Measurements from ENCODE around the gene LRRC32. TPM values are rescaled to one million over a fixed set of nuclear protein-coding genes. Genes with fewer than 3 reads are reported as not detected.

The LRRC32 gene
- total RNA-seq, 1 donor from 2014 or later, result 66.3 TPM

DNA sequence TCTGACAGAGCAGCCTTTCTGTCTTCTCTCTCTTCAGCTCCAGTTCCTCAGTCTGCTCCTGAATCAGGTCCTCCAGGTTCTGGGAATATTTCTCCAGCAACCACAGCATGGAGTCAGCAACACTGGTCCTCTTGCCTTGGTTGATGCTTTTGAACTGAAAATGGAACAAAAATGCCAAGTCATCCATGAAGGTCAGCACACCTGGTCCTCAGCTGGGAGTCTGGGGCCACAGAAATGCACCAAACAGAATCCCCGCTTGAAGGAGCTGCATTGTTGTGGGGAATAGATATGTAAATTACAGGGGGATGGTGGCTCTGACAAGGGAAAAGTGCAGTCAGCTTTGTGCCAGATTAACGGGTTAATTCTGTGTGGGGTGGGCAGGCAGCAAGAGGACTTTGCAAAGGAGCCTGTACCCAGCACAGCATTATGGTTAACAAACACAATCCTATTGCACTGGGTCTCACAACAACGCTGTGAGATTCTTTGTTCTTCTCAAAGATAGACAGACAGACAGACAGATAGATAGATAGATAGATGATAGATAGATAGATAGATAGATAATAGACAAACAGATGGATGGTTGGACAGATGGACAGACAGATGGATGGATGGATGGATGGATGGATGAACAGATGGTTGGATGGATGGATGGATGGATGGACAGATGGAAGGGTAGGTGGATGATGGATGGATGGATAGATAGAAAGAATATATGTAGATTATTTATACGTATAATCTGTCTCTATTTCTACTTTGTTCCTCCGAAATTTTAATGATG, 33.8 kb upstream of the LRRC32 start:
- Histone ChIP-seq H3K27ac (no peak overlapping the region), H3K27me3 (no peaks in the 10 kb centered on the region), H3K9me3 (no peaks in the 10 kb centered on the region), H3K4me3 (no peak overlapping the region), H3K36me3 (no peaks in the 10 kb centered on the region), H3K4me1 (peaks cover 19% of the 10 kb centered on the region)
- DNase-seq (ENCODE audit: extremely low spot score in 2 of 2), result no peak
- intact Hi-C loops (cut with DNase I), result no loop called here
- TF ChIP-seq POLR2A (IDR thresholded peaks at IDR 0.05), result no peak
- TF ChIP-seq, protein P1, sequence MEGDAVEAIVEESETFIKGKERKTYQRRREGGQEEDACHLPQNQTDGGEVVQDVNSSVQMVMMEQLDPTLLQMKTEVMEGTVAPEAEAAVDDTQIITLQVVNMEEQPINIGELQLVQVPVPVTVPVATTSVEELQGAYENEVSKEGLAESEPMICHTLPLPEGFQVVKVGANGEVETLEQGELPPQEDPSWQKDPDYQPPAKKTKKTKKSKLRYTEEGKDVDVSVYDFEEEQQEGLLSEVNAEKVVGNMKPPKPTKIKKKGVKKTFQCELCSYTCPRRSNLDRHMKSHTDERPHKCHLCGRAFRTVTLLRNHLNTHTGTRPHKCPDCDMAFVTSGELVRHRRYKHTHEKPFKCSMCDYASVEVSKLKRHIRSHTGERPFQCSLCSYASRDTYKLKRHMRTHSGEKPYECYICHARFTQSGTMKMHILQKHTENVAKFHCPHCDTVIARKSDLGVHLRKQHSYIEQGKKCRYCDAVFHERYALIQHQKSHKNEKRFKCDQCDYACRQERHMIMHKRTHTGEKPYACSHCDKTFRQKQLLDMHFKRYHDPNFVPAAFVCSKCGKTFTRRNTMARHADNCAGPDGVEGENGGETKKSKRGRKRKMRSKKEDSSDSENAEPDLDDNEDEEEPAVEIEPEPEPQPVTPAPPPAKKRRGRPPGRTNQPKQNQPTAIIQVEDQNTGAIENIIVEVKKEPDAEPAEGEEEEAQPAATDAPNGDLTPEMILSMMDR (IDR thresholded peaks at IDR 0.05), result no peak

DNA sequence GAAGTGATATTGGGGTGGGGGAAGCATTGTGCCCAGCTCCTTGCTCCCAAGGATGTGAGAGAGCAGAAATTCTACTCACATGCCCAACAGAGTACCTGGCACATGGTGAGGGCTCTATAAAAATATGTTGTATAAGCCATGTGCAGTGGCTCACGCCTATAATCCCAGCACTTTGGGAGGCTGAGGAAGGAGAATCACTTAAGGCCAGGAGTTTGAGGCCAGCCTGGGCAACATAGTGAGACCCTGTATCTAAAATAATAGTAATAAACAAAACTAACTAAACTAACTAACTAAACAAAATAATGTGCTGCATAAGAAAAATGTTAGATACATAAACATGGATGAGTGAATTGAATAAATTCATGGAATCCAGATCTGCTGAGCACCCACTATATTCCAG, 33.2 kb upstream of the LRRC32 start:
- intact Hi-C loops (cut with DNase I), result no loop called here
- H3K9me3 ChIP-seq, result no peaks in the 10 kb centered on the region

DNA sequence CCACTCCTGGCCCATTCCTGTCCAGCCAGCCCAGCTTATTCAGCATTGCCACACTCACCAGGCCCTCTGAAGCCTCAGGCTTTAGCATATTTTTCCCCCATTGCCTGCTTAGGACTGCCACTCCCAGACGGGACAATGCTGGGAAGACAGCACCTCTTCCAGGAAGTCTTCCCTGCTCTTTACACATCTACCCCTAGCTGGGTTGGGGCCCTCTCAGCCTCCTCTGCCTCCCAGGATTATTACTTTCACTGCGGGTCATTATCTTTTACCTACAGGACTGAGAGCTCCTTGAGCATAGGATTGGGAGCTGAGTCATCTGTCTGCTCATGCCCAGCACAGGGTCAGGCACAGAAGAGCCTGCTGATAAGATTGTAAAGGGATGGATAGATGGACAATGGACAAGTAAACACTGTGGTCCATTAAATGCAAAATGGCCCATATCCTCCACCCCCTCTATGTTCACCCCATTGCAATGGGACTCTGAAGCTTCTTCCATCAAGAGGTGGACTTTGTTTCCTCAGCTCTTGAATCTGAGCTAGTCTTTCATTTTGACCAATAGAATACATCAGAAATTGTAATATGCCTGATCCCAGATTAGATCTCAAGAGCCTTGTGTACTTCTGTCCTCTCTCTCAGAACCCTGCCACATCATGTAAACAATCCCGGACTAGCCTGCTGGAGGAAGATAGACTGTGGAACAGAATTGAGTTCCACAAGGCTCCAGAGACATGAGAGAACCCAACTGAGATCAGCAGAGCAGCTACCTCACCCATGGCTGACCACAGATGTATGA, 32.0 kb upstream of the LRRC32 start:
- DNase-seq (ENCODE audit: extremely low spot score in 2 of 2), result no peak
- Histone ChIP-seq H3K9me3 (no peaks in the 10 kb centered on the region), H3K36me3 (no peaks in the 10 kb centered on the region), H3K27me3 (no peaks in the 10 kb centered on the region), H3K4me3 (no peak overlapping the region), H3K27ac (peak overlapping the region; percentile 79), H3K4me1 (peaks cover 16% of the 10 kb centered on the region)
- intact Hi-C loops (cut with DNase I), result no loop called here
- no peak for TF ChIP-seq POLR2A (IDR thresholded peaks at IDR 0.05)
- no peak for TF ChIP-seq POLR2AphosphoS5 (IDR thresholded peaks at IDR 0.05; ENCODE audit: insufficient read depth in 1 of 2, low read depth in 1 of 2)
- TF ChIP-seq, protein P1 (IDR thresholded peaks at IDR 0.05), result no peak

More for the DNA sequence above, 33.2 kb upstream of the LRRC32 start:
- H3K36me3 ChIP-seq, result no peaks in the 10 kb centered on the region
- TF ChIP-seq POLR2AphosphoS5 (IDR thresholded peaks at IDR 0.05; ENCODE audit: insufficient read depth in 1 of 2, low read depth in 1 of 2) (no peak), POLR2A (IDR thresholded peaks at IDR 0.05) (no peak)
- TF ChIP-seq, protein P1 (IDR thresholded peaks at IDR 0.05), result no peak
- no peak overlapping the region for H3K27ac ChIP-seq
- peaks cover 16% of the 10 kb centered on the region for H3K4me1 ChIP-seq
- no peak overlapping the region for H3K4me3 ChIP-seq
- no peak for DNase-seq (ENCODE audit: extremely low spot score in 2 of 2)
- H3K27me3 ChIP-seq, result no peaks in the 10 kb centered on the region

DNA sequence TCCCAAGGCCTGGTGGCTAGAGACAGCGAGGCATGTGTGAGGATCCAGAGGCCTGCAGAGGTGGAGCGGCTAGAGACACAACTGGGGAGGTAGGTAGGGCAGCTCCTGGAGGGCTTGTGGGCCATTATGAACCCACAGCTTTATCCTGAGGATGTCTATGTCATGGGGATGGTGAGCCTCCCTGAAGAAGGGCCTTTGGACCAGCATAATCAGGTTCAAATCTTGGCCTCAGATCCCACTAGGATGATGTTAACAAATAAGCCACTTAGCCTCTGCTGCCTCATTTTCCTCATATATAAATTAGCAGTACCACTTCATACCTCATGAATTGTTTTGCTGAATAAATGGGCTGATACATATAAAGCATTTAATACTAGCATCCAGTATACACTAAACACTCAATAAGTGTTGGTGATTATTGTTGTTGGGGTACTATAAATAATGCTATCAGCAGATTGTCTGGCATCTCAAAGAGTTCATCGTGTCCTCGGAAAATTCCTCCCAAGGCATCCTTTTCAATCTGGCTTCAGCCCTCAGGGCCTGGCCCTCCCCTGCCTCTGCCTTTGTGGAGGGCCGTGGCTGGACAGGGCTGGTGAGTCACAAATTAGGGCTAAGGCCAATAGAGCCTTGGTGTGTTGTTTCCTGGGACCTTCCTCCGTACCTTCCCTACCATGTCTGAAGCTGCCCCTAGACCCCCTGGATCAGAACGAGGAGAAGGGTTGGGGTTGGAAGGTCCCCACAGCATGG, 30.9 kb upstream of the LRRC32 start:
- no peaks in the 10 kb centered on the region for H3K36me3 ChIP-seq
- H3K4me3 ChIP-seq, result no peak overlapping the region
- peak overlapping the region; percentile 79 for H3K27ac ChIP-seq
- H3K4me1 ChIP-seq, result peaks cover 16% of the 10 kb centered on the region
- no peaks in the 10 kb centered on the region for H3K27me3 ChIP-seq
- intact Hi-C loops (cut with DNase I), result no loop called here
- no peak for DNase-seq (ENCODE audit: extremely low spot score in 2 of 2)
- no peaks in the 10 kb centered on the region for H3K9me3 ChIP-seq
- TF ChIP-seq POLR2A (IDR thresholded peaks at IDR 0.05) (no peak), POLR2AphosphoS5 (IDR thresholded peaks at IDR 0.05; ENCODE audit: insufficient read depth in 1 of 2, low read depth in 1 of 2) (peak in 1 of 2 donors; percentile 32)

Measured in vagina (tissue), 2 donors.